Measurements from ENCODE around the gene NSUN7.

DNA sequence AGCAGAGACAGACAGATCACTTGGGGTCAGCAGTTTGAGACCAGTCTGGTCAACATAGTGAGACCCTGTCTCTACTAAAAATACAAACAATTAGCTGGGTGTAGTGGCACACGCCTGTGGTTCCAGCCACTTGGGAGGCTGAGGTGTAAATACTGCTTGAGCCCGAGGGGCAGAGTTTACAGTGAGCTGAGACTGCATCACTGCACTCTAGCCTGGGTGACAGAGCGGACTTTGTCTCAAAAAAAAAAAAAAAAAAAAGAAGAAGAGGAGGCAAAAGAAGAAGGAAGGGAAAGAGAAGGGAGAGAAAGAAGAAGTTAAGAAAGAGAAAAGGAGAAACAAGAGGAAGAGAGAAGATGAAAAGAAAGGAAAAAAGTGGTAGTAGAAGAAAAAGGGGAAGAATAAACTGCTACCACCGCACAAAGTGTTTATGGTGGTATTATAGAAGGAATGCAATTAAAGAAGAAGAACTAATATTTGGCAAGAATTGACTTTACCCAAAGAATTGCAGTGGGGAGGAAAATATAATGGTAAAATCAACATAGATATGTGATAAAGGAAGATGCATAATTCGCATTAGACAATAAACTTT is 19.6 kb upstream of the NSUN7 start:
- TF ChIP-seq POLR2AphosphoS5 (IDR thresholded peaks at IDR 0.05; ENCODE audit: low read depth, low read length), result no peak
- TF ChIP-seq TAF1 (IDR thresholded peaks at IDR 0.05; ENCODE audit: borderline replicate concordance, insufficient read depth, low read length), result no peak
- TF ChIP-seq SIN3A (IDR thresholded peaks at IDR 0.05; ENCODE audit: borderline replicate concordance, insufficient read depth, low read length), result no peak
- TF ChIP-seq, protein P1, sequence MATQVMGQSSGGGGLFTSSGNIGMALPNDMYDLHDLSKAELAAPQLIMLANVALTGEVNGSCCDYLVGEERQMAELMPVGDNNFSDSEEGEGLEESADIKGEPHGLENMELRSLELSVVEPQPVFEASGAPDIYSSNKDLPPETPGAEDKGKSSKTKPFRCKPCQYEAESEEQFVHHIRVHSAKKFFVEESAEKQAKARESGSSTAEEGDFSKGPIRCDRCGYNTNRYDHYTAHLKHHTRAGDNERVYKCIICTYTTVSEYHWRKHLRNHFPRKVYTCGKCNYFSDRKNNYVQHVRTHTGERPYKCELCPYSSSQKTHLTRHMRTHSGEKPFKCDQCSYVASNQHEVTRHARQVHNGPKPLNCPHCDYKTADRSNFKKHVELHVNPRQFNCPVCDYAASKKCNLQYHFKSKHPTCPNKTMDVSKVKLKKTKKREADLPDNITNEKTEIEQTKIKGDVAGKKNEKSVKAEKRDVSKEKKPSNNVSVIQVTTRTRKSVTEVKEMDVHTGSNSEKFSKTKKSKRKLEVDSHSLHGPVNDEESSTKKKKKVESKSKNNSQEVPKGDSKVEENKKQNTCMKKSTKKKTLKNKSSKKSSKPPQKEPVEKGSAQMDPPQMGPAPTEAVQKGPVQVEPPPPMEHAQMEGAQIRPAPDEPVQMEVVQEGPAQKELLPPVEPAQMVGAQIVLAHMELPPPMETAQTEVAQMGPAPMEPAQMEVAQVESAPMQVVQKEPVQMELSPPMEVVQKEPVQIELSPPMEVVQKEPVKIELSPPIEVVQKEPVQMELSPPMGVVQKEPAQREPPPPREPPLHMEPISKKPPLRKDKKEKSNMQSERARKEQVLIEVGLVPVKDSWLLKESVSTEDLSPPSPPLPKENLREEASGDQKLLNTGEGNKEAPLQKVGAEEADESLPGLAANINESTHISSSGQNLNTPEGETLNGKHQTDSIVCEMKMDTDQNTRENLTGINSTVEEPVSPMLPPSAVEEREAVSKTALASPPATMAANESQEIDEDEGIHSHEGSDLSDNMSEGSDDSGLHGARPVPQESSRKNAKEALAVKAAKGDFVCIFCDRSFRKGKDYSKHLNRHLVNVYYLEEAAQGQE (IDR thresholded peaks at IDR 0.05; ENCODE audit: insufficient read depth in 1 of 2, low read depth in 2 of 2, low read length in 2 of 2), result no peak

All from PFSK-1 (cell line).